HEK293 (cell line): ENCODE results near the gene C17orf50.

Experiments used
- BCL11A ChIP-seq: fragments of 450-650 bp; formaldehyde crosslinking; IDR thresholded peaks from 2 replicates; pipeline ENCODE4 v1.5.1; 2016; ENCODE audit warnings: low read depth, missing biosample characterization, missing genetic modification characterization
- GLI2 ChIP-seq: fragments of 450-650 bp; formaldehyde crosslinking; IDR thresholded peaks from 2 replicates; pipeline ENCODE4; 2017; ENCODE audit warnings: missing biosample characterization, missing genetic modification characterization, low read depth, borderline replicate concordance
- HOXC10 ChIP-seq: sonication (generic); formaldehyde crosslinking; IDR thresholded peaks from 2 replicates; pipeline ENCODE4 v1.8.1; 2023; ENCODE audit warnings: mild to moderate bottlenecking, missing genetic modification reagents
- KLF10 ChIP-seq: fragments of 450-650 bp; IDR thresholded peaks from 2 replicates; pipeline ENCODE4 v1.5.1; 2018; ENCODE audit warnings: missing biosample characterization, mild to moderate bottlenecking, missing genetic modification characterization
- OSR2 ChIP-seq: fragments of 450-650 bp; formaldehyde crosslinking; IDR thresholded peaks from 2 replicates; pipeline ENCODE4 v1.5.1; 2016; ENCODE audit warnings: missing biosample characterization, missing genetic modification characterization
- SCRT1 ChIP-seq: fragments of 450-650 bp; formaldehyde crosslinking; IDR thresholded peaks from 2 replicates; pipeline ENCODE4 v1.5.1; 2016; ENCODE audit warnings: missing biosample characterization, missing genetic modification characterization, borderline replicate concordance
- ZIC2 ChIP-seq: fragments of 450-650 bp; formaldehyde crosslinking; IDR thresholded peaks from 2 replicates; pipeline ENCODE4 v1.5.1; 2016; ENCODE audit warnings: missing biosample characterization, missing genetic modification characterization
- ZNF138 ChIP-seq: fragments of 450-650 bp; formaldehyde crosslinking; IDR thresholded peaks from 2 replicates; pipeline ENCODE4 v1.5.1; 2016; ENCODE audit warnings: missing biosample characterization, missing genetic modification characterization, borderline replicate concordance
- ZNF140 ChIP-seq: fragments of 450-650 bp; formaldehyde crosslinking; IDR thresholded peaks from 2 replicates; pipeline ENCODE4 v1.5.1; 2016; ENCODE audit warnings: missing biosample characterization, missing genetic modification characterization
- ZNF146 ChIP-seq: fragments of 450-650 bp; formaldehyde crosslinking; IDR thresholded peaks from 2 replicates; pipeline ENCODE4 v1.5.1; 2016; ENCODE audit warnings: missing biosample characterization, missing genetic modification characterization
- ZNF175 ChIP-seq: fragments of 450-650 bp; formaldehyde crosslinking; IDR thresholded peaks from 2 replicates; pipeline ENCODE4 v1.5.1; 2016; ENCODE audit warnings: missing biosample characterization, missing genetic modification characterization
- ZNF223 ChIP-seq: fragments of 450-650 bp; formaldehyde crosslinking; IDR thresholded peaks from 2 replicates; pipeline ENCODE4 v1.5.1; 2016; ENCODE audit warnings: missing biosample characterization, missing genetic modification characterization
- ZNF239 ChIP-seq: fragments of 450-650 bp; formaldehyde crosslinking; IDR thresholded peaks from 2 replicates; pipeline ENCODE4 v1.5.1; 2016; ENCODE audit warnings: missing biosample characterization, missing genetic modification characterization
- ZNF248 ChIP-seq: fragments of 450-650 bp; formaldehyde crosslinking; IDR thresholded peaks from 2 replicates; pipeline ENCODE4 v1.5.1; 2017; ENCODE audit warnings: missing biosample characterization, missing genetic modification characterization
- ZNF341 ChIP-seq: fragments of 450-650 bp; formaldehyde crosslinking; IDR thresholded peaks from 2 replicates; pipeline ENCODE4; 2016; ENCODE audit warnings: low read depth, missing biosample characterization, missing genetic modification characterization
- ZNF394 ChIP-seq: fragments of 450-650 bp; formaldehyde crosslinking; IDR thresholded peaks from 2 replicates; pipeline ENCODE4 v1.5.1; 2016; ENCODE audit warnings: missing biosample characterization, missing genetic modification characterization, mild to moderate bottlenecking, moderate library complexity, borderline replicate concordance
- ZNF514 ChIP-seq: fragments of 450-650 bp; formaldehyde crosslinking; IDR thresholded peaks from 2 replicates; pipeline ENCODE4 v1.5.1; 2016; ENCODE audit warnings: missing biosample characterization, missing genetic modification characterization
- ZNF558 ChIP-seq: fragments of 450-650 bp; formaldehyde crosslinking; IDR thresholded peaks from 2 replicates; pipeline ENCODE4 v1.5.1; 2016; ENCODE audit warnings: missing biosample characterization, missing genetic modification characterization
- ZNF560 ChIP-seq: fragments of 450-650 bp; formaldehyde crosslinking; IDR thresholded peaks from 2 replicates; pipeline ENCODE4 v1.5.1; 2017; ENCODE audit warnings: missing biosample characterization, missing genetic modification characterization, borderline replicate concordance
- ZNF610 ChIP-seq: fragments of 450-650 bp; formaldehyde crosslinking; IDR thresholded peaks from 2 replicates; pipeline ENCODE4 v1.5.1; 2016; ENCODE audit warnings: missing biosample characterization, missing genetic modification characterization, borderline replicate concordance
- ZNF621 ChIP-seq: fragments of 450-650 bp; formaldehyde crosslinking; IDR thresholded peaks from 2 replicates; pipeline ENCODE4 v1.5.1; 2017; ENCODE audit warnings: missing biosample characterization, missing genetic modification characterization
- ZNF654 ChIP-seq: fragments of 450-650 bp; formaldehyde crosslinking; IDR thresholded peaks from 2 replicates; pipeline ENCODE4 v1.5.1; 2016; ENCODE audit warnings: low read depth, missing biosample characterization, missing genetic modification characterization
- ZNF658 ChIP-seq: fragments of 450-650 bp; formaldehyde crosslinking; IDR thresholded peaks from 2 replicates; pipeline ENCODE4; 2016; ENCODE audit warnings: missing biosample characterization, missing genetic modification characterization
- ZNF664 ChIP-seq: fragments of 450-650 bp; formaldehyde crosslinking; IDR thresholded peaks from 2 replicates; pipeline ENCODE4 v1.5.1; 2016; ENCODE audit warnings: missing biosample characterization, missing genetic modification characterization
- ZNF785 ChIP-seq: fragments of 450-650 bp; formaldehyde crosslinking; IDR thresholded peaks from 2 replicates; pipeline ENCODE4 v1.5.1; 2016; ENCODE audit warnings: missing biosample characterization, missing genetic modification characterization
- ZSCAN30 ChIP-seq: fragments of 450-650 bp; IDR thresholded peaks from 2 replicates; pipeline ENCODE4 v1.5.1; 2018; ENCODE audit warnings: missing biosample characterization, mild to moderate bottlenecking, missing genetic modification characterization, moderate library complexity
- ZXDB ChIP-seq: fragments of 450-650 bp; formaldehyde crosslinking; IDR thresholded peaks from 2 replicates; pipeline ENCODE4 v1.5.1; 2016; ENCODE audit warnings: missing biosample characterization, missing genetic modification characterization
- TF ChIP-seq, protein P1 (sequence below): fragments of 450-650 bp; formaldehyde crosslinking; IDR thresholded peaks from 2 replicates; pipeline ENCODE4 v1.5.1; 2017; ENCODE audit warnings: missing biosample characterization, missing genetic modification characterization
- TF ChIP-seq, protein P2 (sequence below): fragments of 450-650 bp; formaldehyde crosslinking; IDR thresholded peaks from 2 replicates; pipeline ENCODE4 v1.5.1; 2016; ENCODE audit warnings: missing biosample characterization, missing genetic modification characterization
- TF ChIP-seq, protein P3 (sequence below): fragments of 450-650 bp; formaldehyde crosslinking; IDR thresholded peaks from 2 replicates; pipeline ENCODE4 v1.5.0; 2017; ENCODE audit warnings: missing biosample characterization, missing genetic modification characterization, borderline replicate concordance
- TF ChIP-seq, protein P4 (sequence below): fragments of 450-650 bp; formaldehyde crosslinking; IDR thresholded peaks from 2 replicates; pipeline ENCODE4 v1.5.1; 2017; ENCODE audit warnings: missing biosample characterization, missing genetic modification characterization
- TF ChIP-seq, protein P5 (sequence below): fragments of 450-650 bp; formaldehyde crosslinking; IDR thresholded peaks from 2 replicates; pipeline ENCODE4 v1.5.1; 2016; ENCODE audit warnings: missing biosample characterization, missing genetic modification characterization, low read depth

C17orf50 gene

DNA sequence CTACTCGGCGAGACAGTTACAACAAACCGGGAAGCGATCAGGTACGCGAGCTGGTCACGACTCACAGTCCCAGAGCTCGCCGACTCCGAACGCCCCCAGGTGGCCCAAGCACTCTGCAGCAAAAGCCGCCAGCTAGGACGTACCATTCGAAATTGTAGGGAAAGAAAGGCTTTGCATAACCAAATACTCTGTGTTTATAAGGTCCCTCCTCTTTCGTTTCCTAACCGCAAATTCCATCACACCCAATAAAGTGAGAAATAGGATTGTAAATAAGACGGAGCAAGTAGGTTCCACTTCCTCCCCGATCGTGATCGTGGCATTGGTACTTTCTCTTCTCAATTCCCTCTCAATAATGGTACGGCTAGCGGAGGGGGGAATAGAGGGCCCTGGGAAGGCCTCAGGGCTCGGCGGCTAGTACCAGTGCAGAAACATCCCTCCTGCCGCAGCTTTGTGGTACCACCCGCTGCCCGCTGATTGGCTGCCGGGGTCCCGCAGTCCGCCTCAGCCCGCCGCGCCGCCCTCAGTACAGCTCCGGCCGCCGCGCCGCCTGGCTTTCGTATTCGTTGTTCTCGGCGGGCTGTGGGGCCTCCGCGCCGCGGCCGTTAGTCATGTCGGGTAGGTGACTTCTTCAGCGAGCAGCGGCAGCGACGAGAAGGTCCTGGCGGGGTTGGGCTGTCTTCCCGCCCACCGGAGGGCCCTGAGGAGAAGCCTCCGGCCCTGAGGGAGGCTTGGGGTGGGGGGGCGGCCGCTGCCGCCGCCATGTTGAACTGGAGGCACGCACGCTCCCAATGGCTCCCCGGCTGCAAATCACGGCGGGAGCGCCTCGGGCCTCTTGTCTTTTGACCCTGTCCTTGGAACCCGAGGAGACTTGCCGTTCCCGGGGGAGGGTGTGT lies 48.5 kb downstream of the C17orf50 start, which contains the start of gene TAF15 (continued):
- TF ChIP-seq ZNF785 (tag by site-specific recombination) (no peak), GLI2 (tag by site-specific recombination) (no peak), SCRT1 (tag by site-specific recombination) (no peak), ZNF146 (tag by site-specific recombination) (no peak), ZNF514 (no peak), ZNF621 (tag by site-specific recombination) (no peak), ZXDB (peak; percentile 77), ZNF558 (tag by site-specific recombination) (no peak), ZNF341 (peak; percentile 100), HOXC10 (no peak), ZNF394 (tag by site-specific recombination) (peak; percentile 42; the same call in 1 of the 2 replicates), ZNF138 (tag by site-specific recombination) (no peak), ZNF654 (tag by site-specific recombination) (peak; percentile 51), ZNF560 (no peak), ZNF610 (tag by site-specific recombination) (peak; percentile 70; the same call in 1 of the 2 replicates), ZNF239 (tag by site-specific recombination) (peak; percentile 57; the same call in 1 of the 2 replicates), ZNF248 (no peak), OSR2 (tag by site-specific recombination) (0 out of 2 replicates have a peak, but pooled peaks have one; percentile 5), KLF10 (tag by site-specific recombination) (0 out of 2 replicates have a peak, but pooled peaks have one; percentile 45), BCL11A (no peak), ZNF175 (tag by site-specific recombination) (no peak), ZIC2 (tag by site-specific recombination) (0 out of 2 replicates have a peak, but pooled peaks have one; percentile 3), ZNF223 (tag by site-specific recombination) (no peak), ZNF664 (tag by site-specific recombination) (no peak), ZSCAN30 (tag by site-specific recombination) (peak; percentile 74), ZNF140 (tag by site-specific recombination) (no peak), ZNF658 (no peak)
- TF ChIP-seq, protein P1, sequence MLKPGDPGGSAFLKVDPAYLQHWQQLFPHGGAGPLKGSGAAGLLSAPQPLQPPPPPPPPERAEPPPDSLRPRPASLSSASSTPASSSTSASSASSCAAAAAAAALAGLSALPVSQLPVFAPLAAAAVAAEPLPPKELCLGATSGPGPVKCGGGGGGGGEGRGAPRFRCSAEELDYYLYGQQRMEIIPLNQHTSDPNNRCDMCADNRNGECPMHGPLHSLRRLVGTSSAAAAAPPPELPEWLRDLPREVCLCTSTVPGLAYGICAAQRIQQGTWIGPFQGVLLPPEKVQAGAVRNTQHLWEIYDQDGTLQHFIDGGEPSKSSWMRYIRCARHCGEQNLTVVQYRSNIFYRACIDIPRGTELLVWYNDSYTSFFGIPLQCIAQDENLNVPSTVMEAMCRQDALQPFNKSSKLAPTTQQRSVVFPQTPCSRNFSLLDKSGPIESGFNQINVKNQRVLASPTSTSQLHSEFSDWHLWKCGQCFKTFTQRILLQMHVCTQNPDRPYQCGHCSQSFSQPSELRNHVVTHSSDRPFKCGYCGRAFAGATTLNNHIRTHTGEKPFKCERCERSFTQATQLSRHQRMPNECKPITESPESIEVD (tag by site-specific recombination) = peak; percentile 88
- TF ChIP-seq, protein P2, sequence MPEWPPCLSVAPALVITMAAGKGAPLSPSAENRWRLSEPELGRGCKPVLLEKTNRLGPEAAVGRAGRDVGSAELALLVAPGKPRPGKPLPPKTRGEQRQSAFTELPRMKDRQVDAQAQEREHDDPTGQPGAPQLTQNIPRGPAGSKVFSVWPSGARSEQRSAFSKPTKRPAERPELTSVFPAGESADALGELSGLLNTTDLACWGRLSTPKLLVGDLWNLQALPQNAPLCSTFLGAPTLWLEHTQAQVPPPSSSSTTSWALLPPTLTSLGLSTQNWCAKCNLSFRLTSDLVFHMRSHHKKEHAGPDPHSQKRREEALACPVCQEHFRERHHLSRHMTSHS (tag by site-specific recombination) = no peak
- TF ChIP-seq, protein P3, sequence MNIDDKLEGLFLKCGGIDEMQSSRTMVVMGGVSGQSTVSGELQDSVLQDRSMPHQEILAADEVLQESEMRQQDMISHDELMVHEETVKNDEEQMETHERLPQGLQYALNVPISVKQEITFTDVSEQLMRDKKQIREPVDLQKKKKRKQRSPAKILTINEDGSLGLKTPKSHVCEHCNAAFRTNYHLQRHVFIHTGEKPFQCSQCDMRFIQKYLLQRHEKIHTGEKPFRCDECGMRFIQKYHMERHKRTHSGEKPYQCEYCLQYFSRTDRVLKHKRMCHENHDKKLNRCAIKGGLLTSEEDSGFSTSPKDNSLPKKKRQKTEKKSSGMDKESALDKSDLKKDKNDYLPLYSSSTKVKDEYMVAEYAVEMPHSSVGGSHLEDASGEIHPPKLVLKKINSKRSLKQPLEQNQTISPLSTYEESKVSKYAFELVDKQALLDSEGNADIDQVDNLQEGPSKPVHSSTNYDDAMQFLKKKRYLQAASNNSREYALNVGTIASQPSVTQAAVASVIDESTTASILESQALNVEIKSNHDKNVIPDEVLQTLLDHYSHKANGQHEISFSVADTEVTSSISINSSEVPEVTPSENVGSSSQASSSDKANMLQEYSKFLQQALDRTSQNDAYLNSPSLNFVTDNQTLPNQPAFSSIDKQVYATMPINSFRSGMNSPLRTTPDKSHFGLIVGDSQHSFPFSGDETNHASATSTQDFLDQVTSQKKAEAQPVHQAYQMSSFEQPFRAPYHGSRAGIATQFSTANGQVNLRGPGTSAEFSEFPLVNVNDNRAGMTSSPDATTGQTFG (tag by site-specific recombination) = no peak
- TF ChIP-seq, protein P4, sequence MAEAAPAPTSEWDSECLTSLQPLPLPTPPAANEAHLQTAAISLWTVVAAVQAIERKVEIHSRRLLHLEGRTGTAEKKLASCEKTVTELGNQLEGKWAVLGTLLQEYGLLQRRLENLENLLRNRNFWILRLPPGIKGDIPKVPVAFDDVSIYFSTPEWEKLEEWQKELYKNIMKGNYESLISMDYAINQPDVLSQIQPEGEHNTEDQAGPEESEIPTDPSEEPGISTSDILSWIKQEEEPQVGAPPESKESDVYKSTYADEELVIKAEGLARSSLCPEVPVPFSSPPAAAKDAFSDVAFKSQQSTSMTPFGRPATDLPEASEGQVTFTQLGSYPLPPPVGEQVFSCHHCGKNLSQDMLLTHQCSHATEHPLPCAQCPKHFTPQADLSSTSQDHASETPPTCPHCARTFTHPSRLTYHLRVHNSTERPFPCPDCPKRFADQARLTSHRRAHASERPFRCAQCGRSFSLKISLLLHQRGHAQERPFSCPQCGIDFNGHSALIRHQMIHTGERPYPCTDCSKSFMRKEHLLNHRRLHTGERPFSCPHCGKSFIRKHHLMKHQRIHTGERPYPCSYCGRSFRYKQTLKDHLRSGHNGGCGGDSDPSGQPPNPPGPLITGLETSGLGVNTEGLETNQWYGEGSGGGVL (tag by site-specific recombination) = peak; percentile 33; the same call in 1 of the 2 replicates
- TF ChIP-seq, protein P5, sequence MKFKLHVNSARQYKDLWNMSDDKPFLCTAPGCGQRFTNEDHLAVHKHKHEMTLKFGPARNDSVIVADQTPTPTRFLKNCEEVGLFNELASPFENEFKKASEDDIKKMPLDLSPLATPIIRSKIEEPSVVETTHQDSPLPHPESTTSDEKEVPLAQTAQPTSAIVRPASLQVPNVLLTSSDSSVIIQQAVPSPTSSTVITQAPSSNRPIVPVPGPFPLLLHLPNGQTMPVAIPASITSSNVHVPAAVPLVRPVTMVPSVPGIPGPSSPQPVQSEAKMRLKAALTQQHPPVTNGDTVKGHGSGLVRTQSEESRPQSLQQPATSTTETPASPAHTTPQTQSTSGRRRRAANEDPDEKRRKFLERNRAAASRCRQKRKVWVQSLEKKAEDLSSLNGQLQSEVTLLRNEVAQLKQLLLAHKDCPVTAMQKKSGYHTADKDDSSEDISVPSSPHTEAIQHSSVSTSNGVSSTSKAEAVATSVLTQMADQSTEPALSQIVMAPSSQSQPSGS = no peak
